Measurements from ENCODE around the gene USP35. TPM values are rescaled to one million over a fixed set of nuclear protein-coding genes. Genes with fewer than 3 reads are reported as not detected.

USP35 gene
- total RNA-seq, 1 experiment from 2014 or later, result 11.3 TPM

GRCh38 chr11:78190374-78190773 lies 1.7 kb downstream of the USP35 start:
- CTCF ChIA-PET, result interaction anchor here (0.6 kb wide), 1 partner anchor 228 kb away, joined by 3 read pairs; no protein-coding TSS in a partner anchor
- TSS peak; percentile 41 for BruUV-seq (replicated peaks)

DNA sequence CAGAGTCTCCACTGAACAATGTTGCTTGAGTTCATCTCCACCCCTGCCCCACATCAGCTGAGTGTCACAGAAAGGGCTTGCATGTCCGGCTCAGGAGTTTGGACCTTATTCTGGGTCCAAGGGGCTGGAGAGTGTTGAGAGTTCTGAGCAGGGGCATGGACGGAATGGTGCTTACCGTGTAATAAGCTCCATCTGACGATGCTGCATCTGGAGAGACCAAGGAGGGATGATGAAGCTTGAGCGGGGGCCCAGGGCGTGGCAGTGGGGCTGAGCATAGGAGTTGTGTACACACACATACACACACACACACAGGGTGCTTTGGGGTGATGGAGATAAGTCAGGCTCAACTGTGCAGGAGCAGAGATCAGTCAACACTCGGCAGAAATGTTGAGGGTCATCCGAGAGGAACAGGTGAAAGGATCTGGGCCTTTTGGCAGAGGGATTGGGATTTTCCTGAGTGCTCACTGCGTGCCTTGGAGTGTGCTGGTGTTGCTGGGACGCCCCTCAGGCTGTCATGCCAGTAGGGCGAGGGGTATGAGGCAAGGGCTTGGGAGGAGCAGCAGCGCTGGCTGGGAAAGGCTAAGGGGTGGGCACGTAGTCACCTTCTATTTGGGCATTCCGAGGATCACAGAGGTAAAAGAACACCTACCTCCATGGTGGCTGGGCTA lies 2.3 kb downstream of the USP35 start:
- peaks cover 43% of the 10 kb centered on the region for H3K4me1 Mint-ChIP-seq (ENCODE audit: low read depth, unreplicated experiment)
- DNase-seq, result peak in 1 of 2 experiments; percentile 33
- POLR2A ChIA-PET, result no interaction called here

More at GRCh38 chr11:78190374-78190773, 1.7 kb downstream of the USP35 start:
- H3K27me3 Mint-ChIP-seq (ENCODE audit: insufficient read depth, unreplicated experiment), result no peaks in the 10 kb centered on the region
- no peak overlapping the region for H3K27ac Mint-ChIP-seq (ENCODE audit: unreplicated experiment)
- Histone ChIP-seq H3K36me3 (ENCODE audit: control insufficient read depth, insufficient read depth, low read length) (no peaks in the 10 kb centered on the region), H3K4me3 (ENCODE audit: low read depth, low read length) (no peak overlapping the region), H3K9me3 (no peaks in the 10 kb centered on the region), H3K4me1 (peaks cover 28% of the 10 kb centered on the region), H3K27me3 (replicated peaks; ENCODE audit: control insufficient read depth, insufficient read depth, low read length) (no peaks in the 10 kb centered on the region)
- POLR2A ChIA-PET, result no interaction called here
- H3K4me1 Mint-ChIP-seq (ENCODE audit: low read depth, unreplicated experiment), result peaks cover 47% of the 10 kb centered on the region
- peaks cover 22% of the 10 kb centered on the region for H3K36me3 Mint-ChIP-seq (ENCODE audit: insufficient read depth, unreplicated experiment)
- TF ChIP-seq, protein P1, sequence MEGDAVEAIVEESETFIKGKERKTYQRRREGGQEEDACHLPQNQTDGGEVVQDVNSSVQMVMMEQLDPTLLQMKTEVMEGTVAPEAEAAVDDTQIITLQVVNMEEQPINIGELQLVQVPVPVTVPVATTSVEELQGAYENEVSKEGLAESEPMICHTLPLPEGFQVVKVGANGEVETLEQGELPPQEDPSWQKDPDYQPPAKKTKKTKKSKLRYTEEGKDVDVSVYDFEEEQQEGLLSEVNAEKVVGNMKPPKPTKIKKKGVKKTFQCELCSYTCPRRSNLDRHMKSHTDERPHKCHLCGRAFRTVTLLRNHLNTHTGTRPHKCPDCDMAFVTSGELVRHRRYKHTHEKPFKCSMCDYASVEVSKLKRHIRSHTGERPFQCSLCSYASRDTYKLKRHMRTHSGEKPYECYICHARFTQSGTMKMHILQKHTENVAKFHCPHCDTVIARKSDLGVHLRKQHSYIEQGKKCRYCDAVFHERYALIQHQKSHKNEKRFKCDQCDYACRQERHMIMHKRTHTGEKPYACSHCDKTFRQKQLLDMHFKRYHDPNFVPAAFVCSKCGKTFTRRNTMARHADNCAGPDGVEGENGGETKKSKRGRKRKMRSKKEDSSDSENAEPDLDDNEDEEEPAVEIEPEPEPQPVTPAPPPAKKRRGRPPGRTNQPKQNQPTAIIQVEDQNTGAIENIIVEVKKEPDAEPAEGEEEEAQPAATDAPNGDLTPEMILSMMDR (IDR thresholded peaks at IDR 0.05; ENCODE audit: insufficient read depth in 1 of 2, low read depth in 1 of 2, low read length in 1 of 2, severe bottlenecking in 1 of 2, unreplicated experiment in 1 of 2), result no peak
- intact Hi-C loops (cut with micrococcal nuclease; ENCODE audit: unreplicated experiment), result no loop called here
- H3K9me3 Mint-ChIP-seq (ENCODE audit: unreplicated experiment), result no peaks in the 10 kb centered on the region
- DNase-seq, result no peak
- H3K4me3 Mint-ChIP-seq (ENCODE audit: unreplicated experiment), result peak overlapping the region; percentile 0

GRCh38 chr11:78192223-78192719 lies 3.6 kb downstream of the USP35 start:
- H3K4me1 ChIP-seq, result peaks cover 19% of the 10 kb centered on the region
- no TSS peak for BruUV-seq (replicated peaks)
- CTCF ChIA-PET, result no interaction called here
- Mint-ChIP-seq H3K27me3 (ENCODE audit: insufficient read depth, unreplicated experiment) (no peaks in the 10 kb centered on the region), H3K9me3 (ENCODE audit: unreplicated experiment) (no peaks in the 10 kb centered on the region), H3K36me3 (ENCODE audit: insufficient read depth, unreplicated experiment) (peaks cover 15% of the 10 kb centered on the region), H3K27ac (ENCODE audit: unreplicated experiment) (no peak overlapping the region), H3K4me1 (ENCODE audit: low read depth, unreplicated experiment) (peaks cover 31% of the 10 kb centered on the region), H3K4me3 (ENCODE audit: unreplicated experiment) (no peak overlapping the region)
- no peaks in the 10 kb centered on the region for H3K9me3 ChIP-seq
- H3K4me3 ChIP-seq (ENCODE audit: low read depth, low read length), result no peak overlapping the region
- peak in 1 of 2 experiments; percentile 34 for DNase-seq
- TF ChIP-seq, protein P1 (IDR thresholded peaks at IDR 0.05; ENCODE audit: insufficient read depth in 1 of 2, low read depth in 1 of 2, low read length in 1 of 2, severe bottlenecking in 1 of 2, unreplicated experiment in 1 of 2), result no peak
- intact Hi-C loops (cut with micrococcal nuclease; ENCODE audit: unreplicated experiment), result no loop called here
- no peaks in the 10 kb centered on the region for H3K36me3 ChIP-seq (ENCODE audit: control insufficient read depth, insufficient read depth, low read length)
- H3K27me3 ChIP-seq (replicated peaks; ENCODE audit: control insufficient read depth, insufficient read depth, low read length), result no peaks in the 10 kb centered on the region
- POLR2A ChIA-PET, result interaction anchor here (0.5 kb wide), 1 partner anchor 150 kb away, joined by 12 read pairs; no protein-coding TSS in a partner anchor

More for the DNA sequence above, 2.3 kb downstream of the USP35 start:
- Histone ChIP-seq H3K9me3 (no peaks in the 10 kb centered on the region), H3K4me3 (ENCODE audit: low read depth, low read length) (no peak overlapping the region), H3K36me3 (ENCODE audit: control insufficient read depth, insufficient read depth, low read length) (no peaks in the 10 kb centered on the region), H3K27me3 (replicated peaks; ENCODE audit: control insufficient read depth, insufficient read depth, low read length) (no peaks in the 10 kb centered on the region), H3K4me1 (peaks cover 21% of the 10 kb centered on the region)
- CTCF ChIA-PET, result no interaction called here
- TF ChIP-seq, protein P1 (IDR thresholded peaks at IDR 0.05; ENCODE audit: insufficient read depth in 1 of 2, low read depth in 1 of 2, low read length in 1 of 2, severe bottlenecking in 1 of 2, unreplicated experiment in 1 of 2), result no peak
- no TSS peak for BruUV-seq (replicated peaks)
- intact Hi-C loops (cut with micrococcal nuclease; ENCODE audit: unreplicated experiment), result no loop called here
- H3K9me3 Mint-ChIP-seq (ENCODE audit: unreplicated experiment), result no peaks in the 10 kb centered on the region
- peaks cover 17% of the 10 kb centered on the region for H3K36me3 Mint-ChIP-seq (ENCODE audit: insufficient read depth, unreplicated experiment)
- no peaks in the 10 kb centered on the region for H3K27me3 Mint-ChIP-seq (ENCODE audit: insufficient read depth, unreplicated experiment)
- no peak overlapping the region for H3K27ac Mint-ChIP-seq (ENCODE audit: unreplicated experiment)
- no peak overlapping the region for H3K4me3 Mint-ChIP-seq (ENCODE audit: unreplicated experiment)
